ENCODE data around the gene SURF4. TPM values are rescaled to one million over a fixed set of nuclear protein-coding genes. Genes with fewer than 3 reads are reported as not detected.
"Not testable (repeated sequence)": the region's sequence is repeated elsewhere in the genome, so short reads cannot be mapped to it uniquely, and the experiment has no call there.

SURF4 gene
- total RNA-seq, 1 donor from 2014 or later, result 190 TPM

DNA sequence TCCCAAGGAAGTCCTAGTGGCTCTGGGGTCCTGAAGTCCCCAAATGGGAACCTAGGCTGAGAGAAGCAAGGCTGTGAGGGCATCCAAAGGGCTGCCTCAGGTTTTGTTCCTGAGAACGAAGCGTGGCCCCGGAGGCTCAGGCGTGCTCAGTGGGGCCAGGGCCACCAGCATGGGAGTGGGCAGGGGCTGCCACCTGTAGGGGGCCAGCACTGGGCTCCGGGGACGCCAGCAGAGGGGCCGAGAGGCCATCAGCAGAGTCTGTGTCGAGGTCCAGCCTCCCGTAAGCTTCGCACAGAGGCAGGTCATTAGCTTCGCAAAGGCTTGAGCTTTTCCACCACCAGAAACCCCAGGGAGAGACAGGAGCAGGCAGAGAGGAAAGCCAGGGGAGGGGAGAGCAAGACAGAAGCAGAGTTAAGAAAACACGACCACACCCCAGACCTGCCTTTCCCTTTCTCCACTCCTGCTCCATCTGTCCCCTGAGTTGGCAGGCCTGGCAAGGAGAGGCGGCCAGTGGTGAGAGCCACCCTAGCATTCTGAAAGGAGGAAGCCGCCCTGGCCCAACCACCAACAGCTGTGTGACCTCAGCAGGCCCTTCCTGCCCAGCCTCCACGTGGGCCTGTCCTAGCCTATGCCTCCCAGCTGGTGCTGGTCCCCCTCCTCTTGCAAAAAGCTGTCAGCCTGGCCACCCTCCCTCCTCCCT lies 34.3 kb downstream of the SURF4 start:
- no peaks in the 10 kb centered on the region for H3K27me3 Mint-ChIP-seq (ENCODE audit: unreplicated experiment)
- no peaks in the 10 kb centered on the region for H3K9me3 Mint-ChIP-seq (ENCODE audit: unreplicated experiment)
- H3K4me3 Mint-ChIP-seq (ENCODE audit: unreplicated experiment), result no peak overlapping the region
- no peak for DNase-seq (ENCODE audit: extremely low spot score, unreplicated experiment)
- peaks cover 24% of the 10 kb centered on the region for H3K36me3 Mint-ChIP-seq (ENCODE audit: unreplicated experiment)
- TF ChIP-seq, protein P1, sequence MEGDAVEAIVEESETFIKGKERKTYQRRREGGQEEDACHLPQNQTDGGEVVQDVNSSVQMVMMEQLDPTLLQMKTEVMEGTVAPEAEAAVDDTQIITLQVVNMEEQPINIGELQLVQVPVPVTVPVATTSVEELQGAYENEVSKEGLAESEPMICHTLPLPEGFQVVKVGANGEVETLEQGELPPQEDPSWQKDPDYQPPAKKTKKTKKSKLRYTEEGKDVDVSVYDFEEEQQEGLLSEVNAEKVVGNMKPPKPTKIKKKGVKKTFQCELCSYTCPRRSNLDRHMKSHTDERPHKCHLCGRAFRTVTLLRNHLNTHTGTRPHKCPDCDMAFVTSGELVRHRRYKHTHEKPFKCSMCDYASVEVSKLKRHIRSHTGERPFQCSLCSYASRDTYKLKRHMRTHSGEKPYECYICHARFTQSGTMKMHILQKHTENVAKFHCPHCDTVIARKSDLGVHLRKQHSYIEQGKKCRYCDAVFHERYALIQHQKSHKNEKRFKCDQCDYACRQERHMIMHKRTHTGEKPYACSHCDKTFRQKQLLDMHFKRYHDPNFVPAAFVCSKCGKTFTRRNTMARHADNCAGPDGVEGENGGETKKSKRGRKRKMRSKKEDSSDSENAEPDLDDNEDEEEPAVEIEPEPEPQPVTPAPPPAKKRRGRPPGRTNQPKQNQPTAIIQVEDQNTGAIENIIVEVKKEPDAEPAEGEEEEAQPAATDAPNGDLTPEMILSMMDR (IDR thresholded peaks at IDR 0.05), result no peak
- no peak overlapping the region for H3K27ac Mint-ChIP-seq (ENCODE audit: unreplicated experiment)
- peaks cover 7% of the 10 kb centered on the region for H3K4me1 Mint-ChIP-seq (ENCODE audit: unreplicated experiment)

DNA sequence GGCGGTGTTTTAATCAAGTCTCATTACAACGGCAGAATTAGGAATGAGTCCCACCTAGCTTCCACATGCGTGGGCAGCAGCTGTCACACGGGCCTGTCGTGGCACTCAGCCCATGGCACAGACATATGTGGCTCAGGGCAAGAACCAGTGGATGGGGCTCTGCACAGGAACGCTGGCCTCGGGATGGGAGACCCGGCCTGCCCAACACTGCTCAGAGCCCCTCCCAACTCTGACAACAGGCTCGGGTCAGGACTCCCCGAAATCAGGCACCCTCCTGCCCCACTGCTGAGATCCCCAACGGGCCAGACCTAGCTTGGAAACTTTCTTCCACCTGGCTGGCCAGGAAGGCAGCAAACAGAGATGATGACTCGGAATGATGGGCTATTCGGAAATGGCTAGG lies 34.9 kb downstream of the SURF4 start:
- H3K27me3 Mint-ChIP-seq (ENCODE audit: unreplicated experiment), result no peaks in the 10 kb centered on the region
- peaks cover 24% of the 10 kb centered on the region for H3K36me3 Mint-ChIP-seq (ENCODE audit: unreplicated experiment)

DNA sequence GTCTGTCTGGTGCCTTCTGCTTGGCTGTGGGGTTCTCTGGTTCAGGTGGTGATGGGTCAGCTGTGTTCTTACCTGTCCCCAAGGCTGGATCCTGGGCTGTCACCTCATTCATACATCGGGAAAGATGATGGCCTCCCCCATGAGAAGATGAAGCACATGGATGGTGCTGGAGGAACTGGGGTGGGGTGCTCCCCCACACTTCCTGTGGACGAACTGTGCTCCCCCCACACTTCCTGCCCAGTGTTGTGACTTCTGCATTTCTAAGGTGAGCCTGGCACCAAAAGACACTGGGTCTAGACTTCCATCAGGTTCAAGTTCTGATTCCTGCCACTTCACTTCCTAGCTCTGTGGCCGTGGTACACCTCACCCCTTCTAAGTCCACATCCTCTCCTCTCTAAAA lies 35.6 kb downstream of the SURF4 start:
- Mint-ChIP-seq H3K4me3 (ENCODE audit: unreplicated experiment) (no peak overlapping the region), H3K4me1 (ENCODE audit: unreplicated experiment) (peaks cover 11% of the 10 kb centered on the region), H3K27ac (ENCODE audit: unreplicated experiment) (no peak overlapping the region), H3K36me3 (ENCODE audit: unreplicated experiment) (peaks cover 24% of the 10 kb centered on the region), H3K9me3 (ENCODE audit: unreplicated experiment) (no peaks in the 10 kb centered on the region), H3K27me3 (ENCODE audit: unreplicated experiment) (no peaks in the 10 kb centered on the region)
- TF ChIP-seq, protein P1 (IDR thresholded peaks at IDR 0.05), result no peak
- no peak for DNase-seq (ENCODE audit: extremely low spot score, unreplicated experiment)

More for the DNA sequence above, 34.9 kb downstream of the SURF4 start:
- Mint-ChIP-seq H3K4me1 (ENCODE audit: unreplicated experiment) (peaks cover 5% of the 10 kb centered on the region), H3K27ac (ENCODE audit: unreplicated experiment) (no peak overlapping the region), H3K9me3 (ENCODE audit: unreplicated experiment) (no peaks in the 10 kb centered on the region), H3K4me3 (ENCODE audit: unreplicated experiment) (no peak overlapping the region)
- DNase-seq (ENCODE audit: extremely low spot score, unreplicated experiment), result no peak
- TF ChIP-seq, protein P1 (IDR thresholded peaks at IDR 0.05), result no peak

DNA sequence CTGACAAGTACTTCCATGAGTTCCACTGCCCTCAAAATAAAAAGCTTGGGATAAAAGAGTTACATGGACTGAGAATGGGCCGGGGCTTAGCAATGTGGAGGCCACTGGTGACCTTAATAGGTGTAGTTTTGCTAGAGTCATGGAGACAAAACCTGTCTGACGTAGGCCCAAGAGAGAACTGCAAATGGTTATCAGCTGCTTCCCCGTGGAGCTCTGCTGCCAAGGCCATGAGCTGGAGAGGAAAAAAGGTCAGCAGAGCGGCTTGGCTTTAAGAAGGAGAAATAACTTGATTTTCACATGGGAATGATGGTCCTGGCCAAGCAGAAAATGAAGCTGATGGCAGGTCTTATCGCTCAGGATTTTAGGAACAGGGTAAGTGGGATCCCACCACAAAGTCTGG lies 36.2 kb downstream of the SURF4 start:
- peaks cover 16% of the 10 kb centered on the region for H3K4me1 Mint-ChIP-seq (ENCODE audit: unreplicated experiment)
- H3K4me3 Mint-ChIP-seq (ENCODE audit: unreplicated experiment), result no peak overlapping the region
- H3K27ac Mint-ChIP-seq (ENCODE audit: unreplicated experiment), result no peak overlapping the region
- no peaks in the 10 kb centered on the region for H3K27me3 Mint-ChIP-seq (ENCODE audit: unreplicated experiment)
- DNase-seq (ENCODE audit: extremely low spot score, unreplicated experiment), result no peak
- TF ChIP-seq, protein P1 (IDR thresholded peaks at IDR 0.05), result no peak
- no peaks in the 10 kb centered on the region for H3K9me3 Mint-ChIP-seq (ENCODE audit: unreplicated experiment)
- H3K36me3 Mint-ChIP-seq (ENCODE audit: unreplicated experiment), result peaks cover 22% of the 10 kb centered on the region

DNA sequence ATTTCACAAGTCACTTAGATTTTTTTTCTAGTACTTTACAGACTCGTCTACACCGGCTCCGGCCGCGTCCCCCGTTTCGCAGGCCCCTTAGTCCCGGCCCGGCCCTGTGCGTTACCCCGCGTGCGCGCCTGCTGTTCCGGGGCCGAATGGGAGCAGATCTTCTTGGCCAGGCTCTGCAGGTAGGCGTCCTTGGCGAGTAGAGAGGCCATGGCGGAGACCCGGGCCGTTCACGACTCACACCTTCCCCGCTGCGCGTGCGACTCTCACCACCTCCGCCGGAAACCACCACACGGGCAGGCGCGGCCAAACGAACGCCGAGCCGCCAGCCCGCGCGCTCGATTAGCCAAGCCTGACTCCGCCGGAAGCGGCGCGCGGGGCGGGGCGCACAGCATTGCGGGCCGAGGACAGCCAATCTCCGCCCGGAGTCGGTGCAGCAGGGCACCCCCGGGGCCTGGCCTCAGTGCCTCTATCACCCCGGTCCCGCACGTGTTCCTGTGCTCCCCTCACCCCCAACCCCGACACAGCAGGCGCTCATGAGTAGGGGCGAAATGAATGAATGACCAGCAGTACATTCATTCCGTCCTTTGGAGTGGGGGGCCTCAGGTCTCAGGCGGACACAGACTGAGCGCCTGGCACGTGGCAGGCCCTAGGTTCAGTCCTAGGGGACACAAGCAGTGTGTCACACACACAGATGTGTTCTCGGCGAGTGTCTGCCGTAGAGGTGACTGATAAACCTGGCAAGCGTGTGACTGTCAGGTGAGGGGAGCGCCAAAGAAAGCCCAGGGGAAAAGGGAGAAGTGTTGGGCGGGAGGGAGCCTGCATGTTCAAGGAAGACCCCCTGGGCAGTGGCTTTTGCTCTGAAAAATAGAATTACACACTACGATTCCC lies 39.7 kb downstream of the SURF4 start, which contains the start of gene SURF6:
SURF6 (minus strand) TSS at position 265 of the 888 bp plus-strand sequence; CDS start at position 209, 56 bp downstream.
- peak; percentile 95 for DNase-seq (ENCODE audit: extremely low spot score, unreplicated experiment)
- peak within 1 kb of the TSS; percentile 94 for H3K27ac Mint-ChIP-seq (ENCODE audit: unreplicated experiment)
- peaks cover 19% of the 10 kb centered on the region for H3K4me1 Mint-ChIP-seq (ENCODE audit: unreplicated experiment)
- peak within 1 kb of the TSS; percentile 97 for H3K4me3 Mint-ChIP-seq (ENCODE audit: unreplicated experiment)
- no peaks in the 10 kb centered on the region for H3K27me3 Mint-ChIP-seq (ENCODE audit: unreplicated experiment)
- TF ChIP-seq, protein P1 (IDR thresholded peaks at IDR 0.05), result no peak
- no peaks in the 10 kb centered on the region for H3K9me3 Mint-ChIP-seq (ENCODE audit: unreplicated experiment)
- peaks cover 33% of the 10 kb centered on the region for H3K36me3 Mint-ChIP-seq (ENCODE audit: unreplicated experiment)

DNA sequence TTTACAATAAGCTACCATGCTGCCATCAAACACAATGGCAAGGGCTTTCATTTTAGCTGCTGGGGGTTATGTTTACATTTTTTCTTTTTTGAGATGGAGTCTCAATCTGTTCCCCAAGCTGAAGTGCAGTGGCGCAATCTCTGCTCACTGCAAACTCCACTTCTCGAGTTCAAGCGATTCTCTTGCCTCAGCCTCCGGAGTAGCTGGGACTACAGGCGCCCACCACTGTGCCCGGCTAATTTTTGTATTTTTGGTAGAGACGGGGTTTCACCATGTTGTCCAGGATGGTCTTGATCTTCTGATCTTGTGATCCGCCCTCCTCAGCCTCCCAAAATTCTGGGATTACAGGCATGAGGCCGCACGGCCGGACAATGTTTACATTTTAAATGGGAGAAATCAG lies 41.0 kb downstream of the SURF4 start:
- H3K36me3 Mint-ChIP-seq (ENCODE audit: unreplicated experiment), result peaks cover 33% of the 10 kb centered on the region
- H3K27ac Mint-ChIP-seq (ENCODE audit: unreplicated experiment), result peak overlapping the region; percentile 94
- H3K4me3 Mint-ChIP-seq (ENCODE audit: unreplicated experiment), result peak overlapping the region; percentile 97
- H3K9me3 Mint-ChIP-seq (ENCODE audit: unreplicated experiment); DNase-seq (ENCODE audit: extremely low spot score, unreplicated experiment); H3K27me3 Mint-ChIP-seq (ENCODE audit: unreplicated experiment): not testable (repeated sequence)
- H3K4me1 Mint-ChIP-seq (ENCODE audit: unreplicated experiment), result peaks cover 19% of the 10 kb centered on the region

Data from osteocyte (in vitro differentiated cells).